Right lobe of liver (tissue), 4 donors: ENCODE results near the gene NPR3.

Source experiments
- POLR2A ChIP-seq: fragments of 450-650 bp; IDR thresholded peaks from one replicate; pipeline ENCODE4 v1.6.1; 2017; ENCODE audit warnings: antibody characterized with exemption, mild to moderate bottlenecking
- TF ChIP-seq, protein P1 (sequence below), 4 donors: fragments of 200-600 bp in 3 of 4; fragments of 450-650 bp in 1 of 4; IDR thresholded peaks; one replicate each; pipeline versions ENCODE4 v1.5.1 to v1.8.0; 2016 to 2022; ENCODE audit warnings: antibody characterized with exemption in 4 of 4, mild to moderate bottlenecking in 2 of 4
- donor health status: DM: no; HTN: no; CAD: no.
- donor health status: DM: no; HTN: no; CAD: no.
- donor health status: DM: no; HTN: yes; CAD: no.

DNA sequence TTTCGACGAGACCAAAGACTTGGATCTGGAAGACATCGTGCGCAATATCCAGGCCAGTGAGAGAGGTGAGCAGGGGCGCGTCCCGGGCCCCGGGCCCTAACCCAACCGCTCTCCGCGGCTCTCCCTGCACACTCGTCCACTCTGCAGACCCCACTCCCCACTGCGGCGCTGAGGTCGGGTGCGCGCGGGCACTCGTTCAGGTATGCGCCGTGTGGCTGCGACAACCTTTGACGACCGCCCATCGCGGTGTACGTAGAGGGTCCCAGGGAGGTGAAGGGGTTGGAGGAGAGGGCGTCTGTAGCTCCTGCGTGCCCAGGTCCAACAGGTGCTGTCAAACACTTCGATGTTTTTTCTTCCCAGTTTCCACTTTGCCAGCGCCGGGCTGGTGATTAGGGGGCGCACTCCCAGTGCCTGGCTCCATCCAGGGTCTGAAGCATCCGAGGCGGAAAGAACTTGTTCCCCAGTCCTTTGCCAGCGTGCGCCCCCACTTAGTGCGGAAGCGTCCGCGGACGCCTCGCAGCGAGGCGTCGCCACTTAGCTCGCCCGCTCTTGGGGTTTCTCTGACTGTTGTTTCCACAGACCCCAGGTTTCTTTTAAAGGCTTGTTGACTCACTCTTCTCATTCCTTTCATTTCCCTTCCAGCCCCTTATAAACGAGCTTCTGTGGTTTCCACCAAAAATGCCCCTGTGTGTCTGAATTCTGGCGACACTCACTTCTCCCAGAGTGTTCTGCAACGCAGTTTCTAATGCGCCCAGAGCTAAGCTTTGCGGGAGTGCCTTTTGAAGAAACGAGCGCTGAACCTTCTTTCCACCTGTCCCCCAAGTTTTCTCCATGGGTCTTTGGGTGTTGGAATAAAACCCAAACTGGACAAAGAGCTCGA is 1.6 kb downstream of the NPR3 start:
- TF ChIP-seq, protein P1, sequence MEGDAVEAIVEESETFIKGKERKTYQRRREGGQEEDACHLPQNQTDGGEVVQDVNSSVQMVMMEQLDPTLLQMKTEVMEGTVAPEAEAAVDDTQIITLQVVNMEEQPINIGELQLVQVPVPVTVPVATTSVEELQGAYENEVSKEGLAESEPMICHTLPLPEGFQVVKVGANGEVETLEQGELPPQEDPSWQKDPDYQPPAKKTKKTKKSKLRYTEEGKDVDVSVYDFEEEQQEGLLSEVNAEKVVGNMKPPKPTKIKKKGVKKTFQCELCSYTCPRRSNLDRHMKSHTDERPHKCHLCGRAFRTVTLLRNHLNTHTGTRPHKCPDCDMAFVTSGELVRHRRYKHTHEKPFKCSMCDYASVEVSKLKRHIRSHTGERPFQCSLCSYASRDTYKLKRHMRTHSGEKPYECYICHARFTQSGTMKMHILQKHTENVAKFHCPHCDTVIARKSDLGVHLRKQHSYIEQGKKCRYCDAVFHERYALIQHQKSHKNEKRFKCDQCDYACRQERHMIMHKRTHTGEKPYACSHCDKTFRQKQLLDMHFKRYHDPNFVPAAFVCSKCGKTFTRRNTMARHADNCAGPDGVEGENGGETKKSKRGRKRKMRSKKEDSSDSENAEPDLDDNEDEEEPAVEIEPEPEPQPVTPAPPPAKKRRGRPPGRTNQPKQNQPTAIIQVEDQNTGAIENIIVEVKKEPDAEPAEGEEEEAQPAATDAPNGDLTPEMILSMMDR (IDR thresholded peaks at IDR 0.05), result peak in 1 of 4 donors; percentile 18
- TF ChIP-seq POLR2A, result no peak
